GM12878 (cell line): ENCODE results near the gene CD2BP2.

ENCODE experiments used
- CTCF ChIP-seq, 3 experiments: IDR thresholded peaks in 2 of 3; conservative IDR thresholded peaks in 1 of 3; 2 replicates each; pipeline ENCODE4 v1.5.1; 2011; ENCODE audit warnings: low read depth in 3 of 3, low read length in 3 of 3, mild to moderate bottlenecking in 3 of 3, control low read depth in 2 of 3, moderate library complexity in 2 of 3, inconsistent platforms in 1 of 3, mixed read lengths in 1 of 3; ENCODE audit not compliant: control insufficient read depth in 2 of 3, insufficient read depth in 1 of 3; ENCODE audit errors: extremely low read depth in 1 of 3
- MXI1 ChIP-seq: fragments of 150-350 bp; IDR thresholded peaks from 2 replicates; pipeline ENCODE4 v1.6.1; 2011; ENCODE audit warnings: low read depth, mild to moderate bottlenecking, inconsistent platforms, low read length, improper control_type of control experiment
- NFIC ChIP-seq: IDR thresholded peaks from 2 replicates; pipeline ENCODE4 v1.6.1; 2012; ENCODE audit warnings: low read depth, mild to moderate bottlenecking, inconsistent platforms, low read length, moderate library complexity
- NRF1 ChIP-seq: conservative IDR thresholded peaks from 2 replicates; pipeline ENCODE4 v1.6.1; 2011; ENCODE audit warnings: mild to moderate bottlenecking, low read depth, low read length, improper control_type of control experiment
- RUNX3 ChIP-seq: IDR thresholded peaks from 2 replicates; pipeline ENCODE4 v1.6.1; 2012; ENCODE audit warnings: low read length, inconsistent platforms
- TBL1XR1 ChIP-seq: IDR thresholded peaks from 2 replicates; pipeline ENCODE4 v1.6.1; 2012; ENCODE audit warnings: low read depth, low read length, improper control_type of control experiment
- ZNF207 ChIP-seq: fragments of 450-650 bp; IDR thresholded peaks from 2 replicates; pipeline ENCODE4 v1.6.1; 2014; ENCODE audit warnings: antibody characterized with exemption, mild to moderate bottlenecking, borderline replicate concordance

DNA sequence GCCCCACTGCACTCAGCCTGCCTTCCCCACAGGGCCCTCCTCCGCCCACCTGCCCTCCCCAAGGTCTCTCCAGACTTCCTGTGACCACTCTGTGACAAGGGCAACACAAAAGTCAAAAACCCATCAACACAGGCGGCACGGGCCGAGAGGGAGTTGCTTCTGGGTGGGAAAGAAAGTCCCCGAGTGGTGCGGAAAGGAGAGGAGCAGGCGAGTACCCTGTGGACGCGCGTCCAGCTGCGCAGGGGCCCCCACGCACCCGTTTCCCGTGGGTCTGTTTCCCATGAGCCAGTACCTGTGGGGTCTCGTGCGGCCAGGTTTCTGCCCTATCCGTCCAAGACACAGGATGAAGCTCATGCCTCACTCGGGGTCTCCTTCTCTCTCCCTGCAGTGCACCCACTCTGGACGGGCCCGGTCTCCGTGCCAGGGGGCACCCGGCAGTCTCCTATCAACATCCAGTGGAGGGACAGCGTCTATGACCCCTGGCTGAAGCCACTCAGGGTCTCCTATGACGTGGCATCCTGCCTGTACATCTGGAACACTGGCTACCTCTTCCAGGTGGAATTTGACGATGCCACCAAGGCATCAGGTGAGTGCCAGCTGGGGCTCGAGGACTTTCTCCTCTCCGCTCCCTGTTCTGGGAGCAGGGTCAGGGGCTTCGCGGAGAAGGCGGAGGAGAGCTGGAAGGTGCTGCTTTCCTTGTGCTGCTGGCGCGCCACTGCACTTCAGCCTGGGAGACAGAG lies 12.2 kb downstream of the CD2BP2 start:
- TF ChIP-seq CTCF (IDR thresholded peaks at IDR 0.05 in 2 of 3, conservative IDR thresholded peaks at IDR 0.05 in 1 of 3; ENCODE audit: control insufficient read depth in 2 of 3, extremely low read depth in 1 of 3, insufficient read depth in 1 of 3, low read depth in 3 of 3, low read length in 3 of 3) (no peak), NFIC (no peak), ZNF207 (no peak), NRF1 (no peak), TBL1XR1 (no peak), RUNX3 (no peak), MXI1 (no peak)
